GM12872 (cell line): ENCODE results near the gene SPOCK1.

Source experiments
- CTCF ChIP-seq: IDR thresholded peaks from 3 replicates; pipeline ENCODE4 v1.5.1; 2011; ENCODE audit warnings: low read depth, mild to moderate bottlenecking, low read length, moderate library complexity; ENCODE audit not compliant: insufficient read depth

Gene SPOCK1

GRCh38 chr5:137113161-137113560, 386.0 kb downstream of the SPOCK1 start:
- TF ChIP-seq CTCF, result no peak

- TF ChIP-seq CTCF, result no peak
Measured at GRCh38 chr5:137105351-137106035, 393.6 kb downstream of the SPOCK1 start.

- TF ChIP-seq CTCF, result no peak
Measured at GRCh38 chr5:137101544-137101943, 397.6 kb downstream of the SPOCK1 start.

GRCh38 chr5:137099651-137100050, 399.5 kb downstream of the SPOCK1 start:
- no peak for TF ChIP-seq CTCF

- no peak for TF ChIP-seq CTCF
Measured at GRCh38 chr5:137098663-137099062, 400.5 kb downstream of the SPOCK1 start.

- TF ChIP-seq CTCF, result no peak
Measured at GRCh38 chr5:137098238-137098637, 400.9 kb downstream of the SPOCK1 start.

- no peak for TF ChIP-seq CTCF
Measured at GRCh38 chr5:137097203-137097602, 401.9 kb downstream of the SPOCK1 start.
